ENCODE measurements around the gene CFAP61.
"Not testable (repeated sequence)": the region's sequence is repeated elsewhere in the genome, so short reads cannot be mapped to it uniquely, and the experiment has no call there.

Gene CFAP61

GRCh38 chr20:20233041-20233514 lies 180.7 kb downstream of the CFAP61 start:
- TF ChIP-seq CTCF (IDR thresholded peaks at IDR 0.05; ENCODE audit: control insufficient read depth, insufficient read depth, low read depth, low read length, missing control alignments), result no peak
- no peak for DNase-seq (ENCODE audit: low read depth)
- H3K4me3 ChIP-seq (ENCODE audit: control insufficient read depth, low read depth, low read length), result no peak overlapping the region

- H3K4me3 ChIP-seq (ENCODE audit: control insufficient read depth, low read depth, low read length), result no peak overlapping the region
- no peak for DNase-seq (ENCODE audit: low read depth)
- no peak for TF ChIP-seq CTCF (IDR thresholded peaks at IDR 0.05; ENCODE audit: control insufficient read depth, insufficient read depth, low read depth, low read length, missing control alignments)
Measured at GRCh38 chr20:20235681-20236080, 183.3 kb downstream of the CFAP61 start.

- TF ChIP-seq CTCF (IDR thresholded peaks at IDR 0.05; ENCODE audit: control insufficient read depth, insufficient read depth, low read depth, low read length, missing control alignments), result peak; percentile 78
- no peak overlapping the region for H3K4me3 ChIP-seq (ENCODE audit: control insufficient read depth, low read depth, low read length)
- DNase-seq (ENCODE audit: low read depth), result no peak
Measured at GRCh38 chr20:20237093-20237959, 185.0 kb downstream of the CFAP61 start.

GRCh38 chr20:20241976-20242375 lies 189.6 kb downstream of the CFAP61 start:
- H3K4me3 ChIP-seq (ENCODE audit: control insufficient read depth, low read depth, low read length), result no peak overlapping the region
- TF ChIP-seq CTCF (IDR thresholded peaks at IDR 0.05; ENCODE audit: control insufficient read depth, insufficient read depth, low read depth, low read length, missing control alignments), result no peak
- DNase-seq (ENCODE audit: low read depth), result no peak

GRCh38 chr20:20244384-20244783 lies 192.1 kb downstream of the CFAP61 start:
- not testable (repeated sequence) for H3K4me3 ChIP-seq (ENCODE audit: control insufficient read depth, low read depth, low read length); DNase-seq (ENCODE audit: low read depth)

GRCh38 chr20:20246996-20247633 lies 194.8 kb downstream of the CFAP61 start:
- no peak for DNase-seq (ENCODE audit: low read depth)
- H3K4me3 ChIP-seq (ENCODE audit: control insufficient read depth, low read depth, low read length), result no peak overlapping the region
- TF ChIP-seq CTCF (IDR thresholded peaks at IDR 0.05; ENCODE audit: control insufficient read depth, insufficient read depth, low read depth, low read length, missing control alignments), result no peak

GRCh38 chr20:20248620-20249200 lies 196.4 kb downstream of the CFAP61 start:
- no peak overlapping the region for H3K4me3 ChIP-seq (ENCODE audit: control insufficient read depth, low read depth, low read length)
- DNase-seq (ENCODE audit: low read depth), result no peak
- TF ChIP-seq CTCF (IDR thresholded peaks at IDR 0.05; ENCODE audit: control insufficient read depth, insufficient read depth, low read depth, low read length, missing control alignments), result no peak
